DND-41 (cell line): Measurements from ENCODE around the gene DNASE2.

Source experiments
- CTCF ChIP-seq: IDR thresholded peaks from 2 replicates; pipeline ENCODE4 v1.5.1; 2012; ENCODE audit warnings: borderline replicate concordance, low read length, moderate library complexity, mild to moderate bottlenecking; ENCODE audit not compliant: poor library complexity, severe bottlenecking; ENCODE audit errors: extremely low read depth
- EZH2 ChIP-seq: IDR thresholded peaks from 3 replicates; pipeline ENCODE4 v1.6.1; 2012; ENCODE audit warnings: borderline replicate concordance, low read depth, mild to moderate bottlenecking, moderate library complexity, low read length, inconsistent platforms; ENCODE audit not compliant: severe bottlenecking

- TF ChIP-seq CTCF (peak; percentile 95), EZH2 (no peak)
These were observed 33.8 kb downstream of the DNASE2 start for GRCh38 chr19:12847159-12848139.
